Measurements from ENCODE around the gene FASTKD3.

The FASTKD3 gene

GRCh38 chr5:7846327-7846726 is 22.5 kb downstream of the FASTKD3 start:
- DNase-seq = no peak

GRCh38 chr5:7845557-7845956 is 23.3 kb downstream of the FASTKD3 start:
- DNase-seq = peak; percentile 18

GRCh38 chr5:7844901-7845300 is 23.9 kb downstream of the FASTKD3 start:
- DNase-seq = no peak

GRCh38 chr5:7842531-7842930 is 26.3 kb downstream of the FASTKD3 start:
- DNase-seq = no peak

GRCh38 chr5:7837403-7837802 is 31.4 kb downstream of the FASTKD3 start:
- no peak for DNase-seq

GRCh38 chr5:7834982-7835381 is 33.8 kb downstream of the FASTKD3 start:
- DNase-seq = no peak

- DNase-seq = no peak
These were observed 40.6 kb downstream of the FASTKD3 start for GRCh38 chr5:7828269-7828668.

GRCh38 chr5:7827610-7828009 is 41.2 kb downstream of the FASTKD3 start:
- DNase-seq = no peak

- DNase-seq = no peak
These were observed 43.2 kb downstream of the FASTKD3 start for GRCh38 chr5:7825630-7826029.

- no peak for DNase-seq
These were observed 43.8 kb downstream of the FASTKD3 start for GRCh38 chr5:7824995-7825394.

- no peak for DNase-seq
These were observed 45.2 kb downstream of the FASTKD3 start for GRCh38 chr5:7823594-7823993.

GRCh38 chr5:7822449-7822848 is 46.4 kb downstream of the FASTKD3 start:
- peak; percentile 2 for DNase-seq

GRCh38 chr5:7816535-7816901 is 52.3 kb downstream of the FASTKD3 start:
- DNase-seq = no peak

- DNase-seq = no peak
These were observed 52.8 kb downstream of the FASTKD3 start for GRCh38 chr5:7815892-7816534.

GRCh38 chr5:7814816-7815215 is 54.0 kb downstream of the FASTKD3 start:
- no peak for DNase-seq

GRCh38 chr5:7813576-7813975 is 55.3 kb downstream of the FASTKD3 start:
- no peak for DNase-seq

GRCh38 chr5:7813007-7813406 is 55.8 kb downstream of the FASTKD3 start:
- no peak for DNase-seq

GRCh38 chr5:7811715-7812114 is 57.1 kb downstream of the FASTKD3 start:
- no peak for DNase-seq

Measured in NCI-H2171 (cell line).